ENCODE results near the gene GIMAP4.
"Not testable (repeated sequence)": the region's sequence is repeated elsewhere in the genome, so short reads cannot be mapped to it uniquely, and the experiment has no call there.

The GIMAP4 gene

DNA sequence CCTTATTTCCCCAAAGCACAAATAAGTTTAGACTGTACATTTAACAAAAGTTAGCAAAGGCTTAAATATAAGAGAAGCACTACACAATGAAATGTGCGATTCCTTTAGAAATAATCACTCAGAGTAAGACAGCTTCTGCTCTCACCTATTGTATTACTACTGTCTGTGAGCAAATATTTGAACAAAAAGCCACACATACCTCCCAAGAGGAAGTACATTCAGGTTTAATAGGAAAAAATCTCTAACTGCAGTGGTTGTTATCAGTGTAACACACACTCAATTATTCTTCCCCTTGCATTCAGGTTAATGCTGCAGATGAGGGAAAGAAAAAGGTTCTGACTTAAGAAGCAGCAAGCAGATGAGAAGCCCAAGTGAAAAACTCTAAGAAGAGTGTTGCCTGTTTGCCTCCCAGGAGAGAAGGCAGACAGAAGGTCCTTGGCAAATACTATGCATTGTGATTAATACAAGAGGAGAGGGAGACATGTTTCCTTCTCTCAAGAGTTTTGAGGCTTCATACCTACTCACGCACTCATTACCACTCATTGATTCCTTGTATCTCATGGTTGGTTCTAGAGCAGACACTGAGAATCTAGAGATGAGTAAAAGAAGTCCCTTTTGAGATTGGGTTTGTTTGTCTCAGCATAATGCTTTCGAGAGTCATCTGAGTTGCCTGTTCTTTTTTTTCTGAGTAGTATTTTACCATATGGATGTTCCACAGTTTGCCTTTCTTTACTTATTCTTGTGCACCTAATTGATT is 13.6 kb downstream of the GIMAP4 start:
- no peak for DNase-seq

- DNase-seq, result no peak
Measured at GRCh38 chr7:150585199-150585598, 18.0 kb downstream of the GIMAP4 start.

DNA sequence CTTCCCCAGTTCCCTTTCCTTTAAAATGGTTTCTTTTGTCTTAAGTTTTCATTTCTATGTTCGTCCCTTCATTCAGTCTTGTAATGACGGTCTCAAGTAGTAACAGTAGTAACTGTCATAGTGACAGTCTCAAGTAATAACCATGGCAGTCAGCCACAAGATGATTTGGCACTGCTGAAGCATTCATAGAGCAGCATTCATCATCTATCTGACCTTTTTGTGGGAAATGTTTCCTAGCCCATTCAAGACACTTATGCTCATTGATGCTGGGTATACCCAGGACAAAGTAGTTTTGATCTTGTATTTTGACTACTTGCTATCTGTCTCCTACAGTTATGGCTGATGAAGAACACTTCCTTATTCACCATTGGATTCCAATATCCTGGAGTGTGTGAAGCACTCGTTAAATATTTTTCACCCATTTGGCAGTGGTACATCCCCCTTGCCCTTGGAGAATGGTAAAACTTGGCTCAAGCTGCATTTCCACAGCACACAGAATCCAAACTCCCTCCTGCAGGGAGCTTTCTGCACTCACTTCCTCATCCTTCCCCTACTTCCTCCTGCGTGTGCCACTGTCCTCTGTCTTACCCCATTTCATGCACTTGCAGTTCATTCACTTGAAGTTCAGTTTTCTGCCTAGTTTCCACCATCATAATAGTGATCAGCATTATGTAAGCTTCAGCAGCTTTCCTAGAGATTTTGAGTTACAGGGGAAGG is 19.0 kb downstream of the GIMAP4 start:
- DNase-seq, result no peak

DNA sequence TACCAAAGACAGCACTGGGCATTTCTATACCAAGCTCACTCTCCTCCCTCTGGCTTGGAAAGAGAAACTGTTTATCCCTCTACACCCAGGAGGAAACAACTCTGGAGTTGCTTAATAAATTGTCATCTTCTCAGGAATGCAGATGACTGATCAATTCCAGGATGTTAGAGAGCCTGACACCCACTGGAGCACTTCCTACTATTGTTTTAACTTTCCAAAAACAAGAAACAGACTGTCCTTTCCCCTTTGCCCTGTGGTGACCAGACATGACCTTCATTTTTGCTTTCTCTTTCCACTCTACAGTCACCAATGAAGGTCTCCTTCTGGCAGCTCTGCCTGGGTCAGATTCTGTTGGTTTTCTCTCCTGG is 19.6 kb downstream of the GIMAP4 start:
- no peak for DNase-seq

DNA sequence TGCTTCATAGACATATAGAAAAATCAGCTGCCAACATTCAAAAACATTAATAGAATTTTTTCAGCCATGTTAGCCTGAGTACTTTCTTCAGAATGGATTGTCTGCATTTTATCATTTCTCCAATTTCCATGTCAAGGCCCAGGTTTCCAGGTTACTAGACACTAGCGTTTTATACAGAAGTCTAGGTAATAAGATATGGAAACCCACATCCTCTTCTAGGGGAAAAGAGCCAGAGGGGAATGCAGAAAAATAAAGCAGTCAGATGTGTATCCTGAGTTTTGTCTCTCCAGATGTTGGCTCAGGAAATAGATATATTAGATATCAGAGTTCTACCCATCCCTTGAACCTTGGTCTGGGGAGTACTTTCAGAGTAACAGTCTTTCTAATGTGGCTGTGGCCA is 20.4 kb downstream of the GIMAP4 start:
- DNase-seq, result no peak

- no peak for DNase-seq
Measured at GRCh38 chr7:150594805-150595204, 27.6 kb downstream of the GIMAP4 start.

DNA sequence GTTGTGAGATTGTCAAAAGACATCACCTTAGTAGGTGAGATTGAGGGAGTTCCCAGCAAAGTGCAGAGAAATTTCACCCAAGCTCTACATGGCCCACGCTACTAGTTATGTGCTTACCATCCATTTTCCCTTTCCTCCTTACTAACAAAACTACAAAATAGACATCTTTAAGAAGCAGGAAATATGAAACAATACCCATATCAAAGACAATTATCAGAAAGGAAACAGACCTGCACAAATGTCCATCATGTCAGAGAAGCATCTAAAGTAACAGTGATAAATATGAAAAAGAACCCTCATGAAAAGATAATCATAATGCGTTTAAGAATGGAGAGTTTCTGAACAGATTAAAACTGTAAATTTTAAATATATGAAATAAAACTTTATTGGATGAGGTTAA is 28.2 kb downstream of the GIMAP4 start:
- no peak for DNase-seq

- DNase-seq, result not testable (repeated sequence)
Measured at GRCh38 chr7:150603600-150603999, 36.4 kb downstream of the GIMAP4 start.

DNA sequence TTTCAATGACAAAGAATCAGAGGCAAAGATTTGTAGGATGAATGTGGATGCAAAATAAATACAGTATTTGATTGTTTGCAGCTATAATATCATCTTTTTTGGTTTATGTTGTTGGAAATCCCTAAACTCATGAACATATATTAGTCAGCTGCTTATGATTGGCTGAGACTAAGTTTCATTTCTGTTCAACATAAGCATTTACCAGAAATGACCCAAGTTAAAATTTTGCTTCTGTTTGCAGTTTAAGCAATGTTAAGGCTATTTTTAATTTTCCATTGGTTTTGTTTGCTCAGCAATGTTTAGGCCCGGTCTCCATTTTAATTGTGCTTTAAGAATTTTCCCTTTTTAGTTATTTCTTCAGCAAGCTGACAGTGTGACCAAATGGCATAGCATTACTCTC is 43.0 kb downstream of the GIMAP4 start:
- DNase-seq, result no peak

GRCh38 chr7:150612925-150613324 is 45.7 kb downstream of the GIMAP4 start:
- DNase-seq, result no peak

GRCh38 chr7:150613880-150614279 is 46.7 kb downstream of the GIMAP4 start:
- no peak for DNase-seq

DNA sequence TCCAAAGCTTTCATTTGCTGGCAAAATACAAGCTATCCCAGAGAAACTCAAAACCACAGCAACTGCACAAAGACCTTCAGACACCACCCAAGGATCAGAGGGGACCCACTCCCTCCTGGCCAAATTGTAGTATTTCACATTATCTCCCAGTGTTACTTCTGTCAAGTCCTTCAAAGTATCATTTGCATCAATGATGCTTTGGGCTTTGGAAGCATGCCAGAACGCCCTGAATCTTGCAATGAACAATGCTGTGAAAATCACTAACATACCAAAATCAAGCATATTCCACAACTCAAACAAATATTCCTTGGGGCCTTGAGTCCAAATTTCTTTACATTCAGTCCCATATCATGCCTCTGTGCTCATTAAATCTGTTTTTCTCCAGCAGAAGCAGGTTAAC is 47.2 kb downstream of the GIMAP4 start:
- DNase-seq, result not testable (repeated sequence)

DNA sequence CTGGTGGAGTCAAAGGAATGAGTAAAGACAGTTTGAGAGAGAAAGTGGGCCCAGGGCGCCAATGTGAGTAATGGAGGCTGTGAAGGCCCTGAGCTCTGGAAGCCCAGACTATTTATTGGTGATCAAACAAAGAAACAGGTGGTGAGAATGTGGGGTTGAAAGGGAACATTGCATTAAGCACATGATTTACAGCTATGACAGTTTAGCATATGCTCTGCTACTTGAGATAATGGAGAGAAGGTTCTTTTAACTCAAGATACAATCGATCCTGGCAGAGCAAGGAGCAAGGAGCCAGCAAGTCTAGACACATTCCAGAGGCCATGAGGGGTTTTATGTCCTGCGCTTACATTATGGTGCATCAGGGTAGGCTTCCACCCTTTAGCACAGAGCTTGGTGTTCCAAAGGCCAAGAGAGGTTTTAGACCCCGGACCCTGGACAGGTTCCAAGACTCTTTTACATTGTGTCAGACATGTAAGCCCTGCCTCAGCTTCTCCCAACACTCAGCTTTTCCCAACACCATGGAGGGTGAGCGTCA is 48.1 kb downstream of the GIMAP4 start:
- not testable (repeated sequence) for DNase-seq

- DNase-seq, result no peak
Measured at GRCh38 chr7:150620061-150620460, 52.9 kb downstream of the GIMAP4 start.

- no peak for DNase-seq
Measured at GRCh38 chr7:150620617-150621371, 53.6 kb downstream of the GIMAP4 start.

DNA sequence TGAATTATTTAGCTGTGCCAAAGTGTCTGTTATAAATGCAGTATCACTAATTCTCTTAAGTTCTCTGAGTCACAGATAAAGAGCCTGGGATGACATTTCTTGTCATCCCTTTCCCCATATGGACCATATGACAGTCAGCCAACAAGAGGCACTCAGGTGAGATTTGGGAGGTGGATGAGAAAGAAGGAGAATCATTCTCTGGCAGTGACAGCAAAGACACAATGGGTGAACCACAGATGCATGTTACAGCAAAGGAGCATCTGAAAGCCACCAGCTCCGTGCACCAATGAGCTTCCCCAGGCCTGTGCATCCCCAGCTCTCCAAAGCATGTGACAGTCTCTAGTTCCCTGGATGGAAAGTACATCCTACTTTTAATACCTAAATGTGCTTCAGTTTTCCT is 54.2 kb downstream of the GIMAP4 start:
- no peak for DNase-seq

Data from activated CD8-positive, alpha-beta memory T cell treated with anti-CD3 and anti-CD28 coated beads for 24 hours (primary cell).